Measurements from ENCODE around the gene B3GNT4.
"Not testable (repeated sequence)": the region's sequence is repeated elsewhere in the genome, so short reads cannot be mapped to it uniquely, and the experiment has no call there.

The B3GNT4 gene

GRCh38 chr12:122244565-122245371, 41.3 kb downstream of the B3GNT4 start:
- DNase-seq (ENCODE audit: low read depth) = no peak
- no peak overlapping the region for H3K4me3 ChIP-seq (ENCODE audit: low read depth, low read length)
- TF ChIP-seq CTCF (IDR thresholded peaks at IDR 0.05; ENCODE audit: low read depth, low read length, missing control alignments) = no peak
- in situ Hi-C loops (cut with HindIII; ENCODE audit: low sequenced_read_pairs) = no loop called here

- TF ChIP-seq CTCF (IDR thresholded peaks at IDR 0.05; ENCODE audit: low read depth, low read length, missing control alignments) = no peak
- in situ Hi-C loops (cut with HindIII; ENCODE audit: low sequenced_read_pairs) = no loop called here
- DNase-seq (ENCODE audit: low read depth) = no peak
- H3K4me3 ChIP-seq (ENCODE audit: low read depth, low read length) = no peak overlapping the region
Measured at GRCh38 chr12:122245553-122245952, 42.0 kb downstream of the B3GNT4 start.

DNA sequence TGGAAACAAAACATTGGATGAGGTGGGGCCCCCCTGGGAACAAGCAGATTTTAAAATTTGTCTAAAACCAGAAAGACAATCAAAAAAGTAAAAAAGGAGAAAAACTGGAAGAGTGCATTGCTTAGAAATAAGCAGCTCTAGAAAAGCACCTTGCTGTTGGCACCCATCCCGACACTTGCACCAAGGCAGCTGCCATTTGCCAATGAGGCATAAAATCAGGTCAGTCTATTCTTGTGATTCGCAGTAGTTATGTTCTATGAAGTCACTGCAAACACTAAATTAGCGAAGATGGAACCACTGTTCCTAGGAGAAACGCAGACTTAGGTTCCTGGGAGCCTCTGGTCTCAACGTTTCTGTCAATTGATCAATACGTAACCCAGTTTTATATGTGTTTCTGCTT, 46.5 kb downstream of the B3GNT4 start:
- no peak for DNase-seq (ENCODE audit: low read depth)
- no peak for TF ChIP-seq CTCF (IDR thresholded peaks at IDR 0.05; ENCODE audit: low read depth, low read length, missing control alignments)
- in situ Hi-C loops (cut with HindIII; ENCODE audit: low sequenced_read_pairs) = no loop called here
- H3K4me3 ChIP-seq (ENCODE audit: low read depth, low read length) = no peak overlapping the region

GRCh38 chr12:122250536-122250935, 47.0 kb downstream of the B3GNT4 start:
- in situ Hi-C loops (cut with HindIII; ENCODE audit: low sequenced_read_pairs) = no loop called here
- TF ChIP-seq CTCF (IDR thresholded peaks at IDR 0.05; ENCODE audit: low read depth, low read length, missing control alignments) = no peak
- no peak overlapping the region for H3K4me3 ChIP-seq (ENCODE audit: low read depth, low read length)
- DNase-seq (ENCODE audit: low read depth) = no peak

DNA sequence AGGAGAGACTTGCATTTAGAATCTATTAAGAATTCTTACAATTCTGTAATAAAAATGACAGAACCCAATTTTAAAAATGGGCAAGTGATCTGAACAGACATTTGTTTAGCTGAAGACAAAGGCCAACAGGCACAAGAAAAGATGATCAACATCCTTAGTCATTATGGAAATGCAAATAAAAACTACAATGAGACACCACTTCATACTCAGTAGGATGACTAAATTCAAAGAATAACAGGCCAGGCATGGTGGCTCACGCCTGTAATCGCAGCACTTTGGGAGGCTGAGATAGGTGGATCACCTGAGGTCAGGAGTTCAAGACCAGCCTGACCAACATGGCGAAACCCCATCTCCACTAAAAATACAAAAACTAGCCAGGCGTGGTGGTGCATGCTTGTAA, 55.0 kb downstream of the B3GNT4 start:
- H3K4me3 ChIP-seq (ENCODE audit: low read depth, low read length); DNase-seq (ENCODE audit: low read depth); in situ Hi-C loops (cut with HindIII; ENCODE audit: low sequenced_read_pairs): not testable (repeated sequence)

Measured in astrocyte of the cerebellum (primary cell).